K562 (cell line): ENCODE measurements around the gene CARMIL1. TPM values are rescaled to one million over a fixed set of nuclear protein-coding genes. Genes with fewer than 3 reads are reported as not detected.

ENCODE experiments used
- ATAC-seq: fragments of 200-7000 bp; cut with Tn5 transposase; 3 replicates; pipeline ENCODE4 v1.9.1; 2020; ENCODE audit warnings: moderate library complexity
- BruUV-seq: library from RNA; stranded (reverse); fragments of 400-500 nt; replicated peaks from 2 replicates; lab custom pipeline; 2021; lab: Mats Ljungman, UMichigan
- CTCF ChIA-PET: fragments of 300-600 bp; formaldehyde crosslinking; extraction: SDS; loops from one replicate; lab custom pipeline; 2021; ENCODE audit warnings: low intra/inter-chr PET ratio; lab: Yijun Ruan, JAX
- POLR2A ChIA-PET: fragments of 300-600, 350-650 bp; sonication (Branson Sonifier 250); formaldehyde crosslinking; extraction: SDS; loops from one replicate; lab custom pipeline; 2021; ENCODE audit warnings: antibody characterized with exemption, inconsistent platforms; lab: Yijun Ruan, JAX
- DNase-seq, 4 experiments: peaks; one replicate each; pipeline versions ENCODE4 v3.0.0 to v3.0.0-alpha.2; 2011 to 2018; ENCODE audit warnings: low spot score in 3 of 4, mixed read lengths in 3 of 4; ENCODE audit errors: extremely low read depth in 1 of 4
- FAIRE-seq: peaks from 2 replicates; lab custom pipeline; 2011; peaks lifted over from hg19 to GRCh38; lab: Jason Lieb, UNC
- H2AFZ ChIP-seq: 2 replicates; pipeline ENCODE4 v1.6.0; 2011; ENCODE audit warnings: low read depth, low read length, control low read depth, inconsistent platforms
- H3K27ac ChIP-seq: fragments of 200-600 bp; 3 replicates; pipeline ENCODE4 v1.8.0; 2011; ENCODE audit warnings: low read depth, mild to moderate bottlenecking, control low read depth, inconsistent platforms, low read length, moderate library complexity, mixed read lengths; ENCODE audit errors: extremely low read depth
- H3K27me3 ChIP-seq, 2 experiments: fragments of 300-600 bp in 1 of 2; 2 replicates in 1 of 2; 3 replicates in 1 of 2; pipeline versions ENCODE4 v1.6.0 to v1.8.0; 2011; ENCODE audit warnings: inconsistent platforms in 2 of 2, low read length in 2 of 2, mild to moderate bottlenecking in 1 of 2, mixed read lengths in 1 of 2, moderate library complexity in 1 of 2; ENCODE audit not compliant: control insufficient read depth in 2 of 2, insufficient read depth in 2 of 2
- H3K36me3 ChIP-seq: fragments of 300-600 bp; 3 replicates; pipeline ENCODE4 v1.8.0; 2011; ENCODE audit warnings: mild to moderate bottlenecking, low read length, inconsistent platforms; ENCODE audit not compliant: control insufficient read depth, insufficient read depth
- H3K4me1 ChIP-seq, 2 experiments: fragments of 200-600 bp in 1 of 2; replicated peaks in 1 of 2; 2 replicates in 1 of 2; 3 replicates in 1 of 2; pipeline versions ENCODE4 v1.5.1 to v1.8.0; 2011; ENCODE audit warnings: inconsistent platforms in 2 of 2, low read length in 2 of 2, mild to moderate bottlenecking in 1 of 2, mixed read lengths in 1 of 2, moderate library complexity in 1 of 2; ENCODE audit not compliant: control insufficient read depth in 2 of 2, insufficient read depth in 2 of 2
- H3K4me2 ChIP-seq: 2 replicates; pipeline ENCODE4 v1.6.1; 2011; ENCODE audit warnings: low read length, control low read depth, inconsistent platforms, mixed read lengths; ENCODE audit not compliant: insufficient read depth
- H3K4me3 ChIP-seq: fragments of 200-600 bp; sonication (generic), shearing (Covaris generic); 2 replicates; pipeline ENCODE4 v1.5.1; 2016; ENCODE audit warnings: control low read depth, inconsistent platforms
- H3K79me2 ChIP-seq: fragments of 200-600 bp; 3 replicates; pipeline ENCODE4 v1.8.0; 2011; ENCODE audit warnings: low read length, inconsistent platforms; ENCODE audit not compliant: control insufficient read depth, insufficient read depth
- H3K9ac ChIP-seq, 2 experiments: 2 replicates each; pipeline versions ENCODE4 v1.6.0 to v1.6.1; 2011; ENCODE audit warnings: low read depth in 2 of 2, low read length in 2 of 2, control low read depth in 1 of 2, inconsistent platforms in 1 of 2, mild to moderate bottlenecking in 1 of 2, mixed read lengths in 1 of 2; ENCODE audit not compliant: insufficient read depth in 1 of 2
- H3K9me1 ChIP-seq: one replicate; pipeline ENCODE4 v1.6.0; 2011; ENCODE audit warnings: inconsistent platforms, mild to moderate bottlenecking, low read length, moderate library complexity; ENCODE audit not compliant: control insufficient read depth, insufficient read depth
- H3K9me3 ChIP-seq: replicated peaks from 2 replicates; pipeline ENCODE4 v1.5.1; 2011; ENCODE audit warnings: low read depth, low read length, inconsistent platforms; ENCODE audit not compliant: control insufficient read depth, insufficient read depth
- H4K20me1 ChIP-seq: replicated peaks from 2 replicates; pipeline ENCODE4 v1.6.1; 2011; ENCODE audit warnings: low read length, inconsistent platforms, mixed read lengths; ENCODE audit not compliant: control insufficient read depth, insufficient read depth
- SRF ChIP-seq, 2 experiments: fragments of 250-450, 450-650 bp in 1 of 2; sonication (Bioruptor Pico) in 1 of 2; sonication (generic) in 1 of 2; formaldehyde crosslinking; IDR thresholded peaks; 2 replicates each; pipeline versions ENCODE4 v1.5.0 to v1.5.1; 2020 to 2022; ENCODE audit warnings: mild to moderate bottlenecking in 1 of 2, missing genetic modification reagents in 1 of 2
- ZNF444 ChIP-seq: fragments of 250-450 bp; sonication (Bioruptor Pico); IDR thresholded peaks from 2 replicates; pipeline ENCODE4 v1.4.0; 2020; ENCODE audit warnings: mild to moderate bottlenecking, moderate library complexity
- WGBS: fragments of 100-300 bp; shearing (Covaris generic); methylation state at CpG from one replicate; pipeline ENCODE4 v1.1.6; 2016; ENCODE audit warnings: low coverage, mixed read lengths; ENCODE audit not compliant: insufficient coverage; ENCODE audit errors: missing lambda C conversion rate; 5-methylcytosine and 5-hydroxymethylcytosine counted together
- in situ Hi-C: fragments of 300-500 bp; cut with MboI; formaldehyde crosslinking; loops from 4 replicates; pipeline ENCODE4 v1.15.0; 2018; ENCODE audit warnings: inconsistent platforms, mixed read lengths
- intact Hi-C: fragments of 100-400 bp; cut with micrococcal nuclease; formaldehyde crosslinking; loops from 2 replicates; pipeline ENCODE4 v1.14.2; 2022
- polyA plus RNA-seq, 8 experiments: library from polyadenylated mRNA; depleted of rRNA in 4 of 8; stranded (reverse) in 5 of 8; unstranded in 3 of 8; fragments of >200 nt; fragmentation: Nextera tagmentation in 2 of 8; fragmentation: Illumina TruSeq in 1 of 8; extraction: Ambion mirVana in 2 of 8; extraction: Trizol in 1 of 8; gene quantifications; 2 replicates each; pipeline versions ENCODE4 v1.2.1 to v1.2.3, GENCODE V29; 2011 to 2014; ENCODE audit warnings: inconsistent platforms in 1 of 8, missing spikeins in 1 of 8
- total RNA-seq, 7 experiments: library from RNA; depleted of rRNA in 6 of 7; stranded (reverse); fragments of >200 nt in 6 of 7; fragmentation: Illumina TruSeq in 2 of 7; extraction: Trizol in 2 of 7; gene quantifications; 2 replicates each; pipeline versions ENCODE4 v1.2.1 to v1.2.3, GENCODE V29; 2011 to 2021; ENCODE audit warnings: low replicate concordance in 1 of 7
- TF ChIP-seq, protein P1 (sequence below), 2 experiments: fragments of 450-650 bp in 1 of 2; sonication (generic) in 1 of 2; formaldehyde crosslinking in 1 of 2; IDR thresholded peaks in 1 of 2; conservative IDR thresholded peaks in 1 of 2; 2 replicates each; pipeline versions ENCODE4 v1.6.1 to v1.8.1; 2016 to 2023; ENCODE audit warnings: mild to moderate bottlenecking in 2 of 2, moderate library complexity in 2 of 2, inconsistent platforms in 1 of 2, missing genetic modification reagents in 1 of 2

Gene CARMIL1
- total and polyA plus RNA-seq, 9 of the 15 experiments (the other 6 are each of a cell fraction or from before 2014, with no cell fraction given): 0.04 to 0.32 (median 0.10) TPM; not detected in 1

DNA sequence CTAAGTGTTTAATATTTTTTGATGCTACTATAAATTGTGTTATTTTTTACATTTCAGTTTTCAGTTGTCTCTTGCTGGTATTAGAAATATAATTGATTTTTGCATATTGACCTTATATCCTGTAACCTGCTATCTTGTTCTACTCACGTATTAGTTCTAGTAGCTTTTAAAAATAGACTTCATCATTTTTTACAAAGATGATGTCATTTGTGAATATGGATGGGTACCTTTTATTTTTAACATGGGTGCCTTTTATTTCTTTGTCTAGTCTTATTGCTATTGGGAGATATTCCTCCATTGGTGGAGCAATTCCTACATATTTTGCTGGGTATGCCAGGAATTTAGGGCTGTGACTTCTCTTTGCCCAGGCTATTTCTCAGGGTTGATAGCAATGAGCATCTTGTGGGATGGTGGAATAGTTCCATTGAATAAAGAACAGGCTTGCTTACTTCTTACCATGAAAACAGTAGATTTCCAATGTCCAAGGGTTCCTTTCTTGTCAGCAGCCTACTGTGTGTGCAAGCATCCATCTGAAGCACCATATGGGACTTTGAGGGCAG is 149.7 kb downstream of the CARMIL1 start:
- DNase-seq (no peak), FAIRE-seq (no peak), ATAC-seq (no peak)
- WGBS: 0% methylated on average over 1 of the region's 1 CpG
- H3K36me3 ChIP-seq: no peaks in the 10 kb centered on the region
- no peaks in the 10 kb centered on the region for H3K9me1 ChIP-seq
- H3K79me2 ChIP-seq: no peaks in the 10 kb centered on the region
- intact Hi-C loops: no loop called here
- H3K4me3 ChIP-seq: no peak overlapping the region
- no peak for TF ChIP-seq SRF (CRISPR knock-in tag; IDR thresholded peaks at IDR 0.05)
- no peak for TF ChIP-seq ZNF444
- TF ChIP-seq, protein P1, sequence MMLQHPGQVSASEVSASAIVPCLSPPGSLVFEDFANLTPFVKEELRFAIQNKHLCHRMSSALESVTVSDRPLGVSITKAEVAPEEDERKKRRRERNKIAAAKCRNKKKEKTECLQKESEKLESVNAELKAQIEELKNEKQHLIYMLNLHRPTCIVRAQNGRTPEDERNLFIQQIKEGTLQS (IDR thresholded peaks at IDR 0.05): peak; percentile 10; the same call in 1 of the 2 replicates
- TF ChIP-seq, protein P1 (CRISPR knock-in tag; conservative IDR thresholded peaks at IDR 0.05): no peak
- TF ChIP-seq, all 486 proteins: peak for 1
- no peaks in the 10 kb centered on the region for H3K4me1 ChIP-seq
- CTCF ChIA-PET: no interaction called here
- no TSS peak for BruUV-seq
- no peak overlapping the region for H3K9ac ChIP-seq
- H2AFZ ChIP-seq: no peak overlapping the region
- H3K4me2 ChIP-seq: no peak overlapping the region
- no peak overlapping the region for H3K27ac ChIP-seq
- no peaks in the 10 kb centered on the region for H3K9me3 ChIP-seq
- in situ Hi-C loops: no loop called here
- H4K20me1 ChIP-seq: no peaks in the 10 kb centered on the region
- H3K27me3 ChIP-seq: no peaks in the 10 kb centered on the region
- POLR2A ChIA-PET: no interaction called here
